ENCODE results near the gene IFT43. TPM values are rescaled to one million over a fixed set of nuclear protein-coding genes. Genes with fewer than 3 reads are reported as not detected.

Gene IFT43
- total RNA-seq, 1 experiment from 2014 or later = 25.0 TPM

Other genes with a start within 250 kb of the IFT43 start
- gene TGFB3, start 3.8 kb upstream of the IFT43 start, total RNA-seq (2014; rRNA removed; shearing (Covaris generic)) = 0.65 and 2.9 TPM in 2 replicates
- 17.0 and 19.2 TPM in 2 replicates for gene GPATCH2L, start 166.2 kb downstream of the IFT43 start, total RNA-seq (2014; rRNA removed; shearing (Covaris generic))

All from HT-29 (cell line).